H1 (cell line): ENCODE data around the gene STX2.

Experiments
- CEBPB ChIP-seq: IDR thresholded peaks from 2 replicates; pipeline ENCODE4 v1.6.1; 2012; ENCODE audit warnings: low read depth, low read length
- EZH2 ChIP-seq: fragments of 200-600 bp; sonication (generic); IDR thresholded peaks from 2 replicates; pipeline ENCODE4 v1.7.1; 2012; ENCODE audit warnings: low read depth, mild to moderate bottlenecking, moderate library complexity, low read length, inconsistent platforms; ENCODE audit not compliant: severe bottlenecking
- TAF1 ChIP-seq: IDR thresholded peaks from 2 replicates; pipeline ENCODE4 v1.6.1; 2011; ENCODE audit warnings: mild to moderate bottlenecking, low read depth, low read length
- TEAD4 ChIP-seq: IDR thresholded peaks from 2 replicates; pipeline ENCODE4 v1.6.1; 2012; ENCODE audit warnings: low read depth, low read length, inconsistent platforms, mixed read lengths
- TF ChIP-seq, protein P1 (sequence below), 3 experiments: IDR thresholded peaks; 1 replicate in 2 of 3; 2 replicates in 1 of 3; pipeline versions ENCODE4 v1.5.1 to v1.6.1; 2011; ENCODE audit warnings: low read length in 3 of 3, mild to moderate bottlenecking in 3 of 3, inconsistent platforms in 2 of 3, low read depth in 1 of 3, moderate library complexity in 1 of 3; ENCODE audit not compliant: insufficient read depth in 1 of 3; ENCODE audit errors: control extremely low read depth in 1 of 3
- TF ChIP-seq, protein P2 (sequence below): IDR thresholded peaks from 2 replicates; pipeline ENCODE4 v1.6.1; 2011; ENCODE audit warnings: low read length, improper control_type of control experiment

DNA sequence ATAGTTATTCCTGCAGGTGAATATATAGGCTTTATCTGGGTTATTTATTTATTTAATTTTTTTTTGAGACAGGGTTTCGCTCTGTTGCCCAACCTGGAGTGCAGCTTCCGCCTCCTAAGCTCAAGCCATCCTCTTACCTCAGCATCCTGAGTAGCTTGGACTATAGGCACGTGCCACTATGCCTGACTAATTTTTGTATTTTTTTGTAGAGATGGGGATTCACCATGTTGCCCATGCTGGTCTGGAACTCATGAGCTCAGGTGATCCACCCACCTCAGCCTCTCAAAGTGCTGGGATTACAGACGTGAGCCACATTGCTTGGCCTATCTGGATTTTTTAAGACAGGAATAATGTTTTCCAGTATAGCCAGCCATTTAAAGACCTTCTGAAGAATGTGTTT is 34.8 kb upstream of the STX2 start:
- TF ChIP-seq TAF1 (no peak), TEAD4 (no peak), CEBPB (no peak), EZH2 (no peak)
- TF ChIP-seq, protein P1, sequence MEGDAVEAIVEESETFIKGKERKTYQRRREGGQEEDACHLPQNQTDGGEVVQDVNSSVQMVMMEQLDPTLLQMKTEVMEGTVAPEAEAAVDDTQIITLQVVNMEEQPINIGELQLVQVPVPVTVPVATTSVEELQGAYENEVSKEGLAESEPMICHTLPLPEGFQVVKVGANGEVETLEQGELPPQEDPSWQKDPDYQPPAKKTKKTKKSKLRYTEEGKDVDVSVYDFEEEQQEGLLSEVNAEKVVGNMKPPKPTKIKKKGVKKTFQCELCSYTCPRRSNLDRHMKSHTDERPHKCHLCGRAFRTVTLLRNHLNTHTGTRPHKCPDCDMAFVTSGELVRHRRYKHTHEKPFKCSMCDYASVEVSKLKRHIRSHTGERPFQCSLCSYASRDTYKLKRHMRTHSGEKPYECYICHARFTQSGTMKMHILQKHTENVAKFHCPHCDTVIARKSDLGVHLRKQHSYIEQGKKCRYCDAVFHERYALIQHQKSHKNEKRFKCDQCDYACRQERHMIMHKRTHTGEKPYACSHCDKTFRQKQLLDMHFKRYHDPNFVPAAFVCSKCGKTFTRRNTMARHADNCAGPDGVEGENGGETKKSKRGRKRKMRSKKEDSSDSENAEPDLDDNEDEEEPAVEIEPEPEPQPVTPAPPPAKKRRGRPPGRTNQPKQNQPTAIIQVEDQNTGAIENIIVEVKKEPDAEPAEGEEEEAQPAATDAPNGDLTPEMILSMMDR (IDR thresholded peaks at IDR 0.05; ENCODE audit: control extremely low read depth in 1 of 3, insufficient read depth in 1 of 3, low read depth in 1 of 3, low read length in 3 of 3) = no peak
- TF ChIP-seq, protein P2, sequence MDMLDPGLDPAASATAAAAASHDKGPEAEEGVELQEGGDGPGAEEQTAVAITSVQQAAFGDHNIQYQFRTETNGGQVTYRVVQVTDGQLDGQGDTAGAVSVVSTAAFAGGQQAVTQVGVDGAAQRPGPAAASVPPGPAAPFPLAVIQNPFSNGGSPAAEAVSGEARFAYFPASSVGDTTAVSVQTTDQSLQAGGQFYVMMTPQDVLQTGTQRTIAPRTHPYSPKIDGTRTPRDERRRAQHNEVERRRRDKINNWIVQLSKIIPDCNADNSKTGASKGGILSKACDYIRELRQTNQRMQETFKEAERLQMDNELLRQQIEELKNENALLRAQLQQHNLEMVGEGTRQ = no peak
